GM23338 (cell line): Measurements from ENCODE around the gene KLK4. TPM values are rescaled to one million over a fixed set of nuclear protein-coding genes. Genes with fewer than 3 reads are reported as not detected.

Experiments
- ATAC-seq: fragments of 200-7000 bp; cut with Tn5 transposase; 3 replicates; pipeline ENCODE4 v1.9.1; 2020
- DNase-seq: peaks from one replicate; pipeline ENCODE4 v3.0.0-alpha.2; 2015; ENCODE audit warnings: low spot score
- H2AFZ ChIP-seq: fragments of 200-600 bp; sonication (generic); 2 replicates; pipeline ENCODE4 v1.8.0; 2016; ENCODE audit warnings: antibody characterized with exemption, mild to moderate bottlenecking, moderate library complexity
- H3F3A ChIP-seq: fragments of 200-600 bp; sonication (generic); replicated peaks from 2 replicates; pipeline ENCODE4 v1.8.0; 2017; ENCODE audit warnings: antibody characterized with exemption, mixed run types, low read depth
- H3K27ac ChIP-seq: fragments of 200-600 bp; sonication (generic); 2 replicates; pipeline ENCODE4 v1.6.1; 2016; ENCODE audit warnings: low read depth
- H3K27me3 ChIP-seq: fragments of 200-600 bp; sonication (generic); 2 replicates; pipeline ENCODE4 v1.8.0; 2016; ENCODE audit warnings: mild to moderate bottlenecking, mixed run types, moderate library complexity; ENCODE audit not compliant: insufficient read depth
- H3K36me3 ChIP-seq: fragments of 200-600 bp; sonication (generic); 2 replicates; pipeline ENCODE4 v1.8.0; 2016; ENCODE audit warnings: mild to moderate bottlenecking; ENCODE audit not compliant: insufficient read depth
- H3K4me1 ChIP-seq: fragments of 200-600 bp; sonication (generic); 2 replicates; pipeline ENCODE4 v1.8.0; 2016; ENCODE audit warnings: mild to moderate bottlenecking, moderate library complexity; ENCODE audit not compliant: insufficient read depth
- H3K4me2 ChIP-seq: fragments of 200-600 bp; sonication (generic); 2 replicates; pipeline ENCODE4 v1.7.1; 2017; ENCODE audit warnings: mixed run types
- H3K4me3 ChIP-seq: fragments of 200-600 bp; sonication (generic); 2 replicates; pipeline ENCODE4 v1.6.1; 2016; ENCODE audit warnings: mixed run types
- H3K79me2 ChIP-seq: fragments of 200-600 bp; sonication (generic); replicated peaks from 2 replicates; pipeline ENCODE4 v1.8.0; 2017; ENCODE audit warnings: mild to moderate bottlenecking; ENCODE audit not compliant: insufficient read depth
- H3K9me2 ChIP-seq: fragments of 200-600 bp; sonication (generic); 2 replicates; pipeline ENCODE4 v1.8.0; 2017; ENCODE audit not compliant: insufficient read depth
- H4K20me1 ChIP-seq: fragments of 200-600 bp; sonication (generic); replicated peaks from 2 replicates; pipeline ENCODE4 v1.8.0; 2017; ENCODE audit warnings: mild to moderate bottlenecking; ENCODE audit not compliant: insufficient read depth
- H3K27ac Mint-ChIP-seq: 2 replicates; pipeline ENCODE4 v1.8.0; 2020; ENCODE audit warnings: inconsistent platforms, mild to moderate bottlenecking, moderate library complexity, mixed read lengths
- H3K27me3 Mint-ChIP-seq: 3 replicates; pipeline ENCODE4 v1.8.0; 2022; ENCODE audit warnings: low read depth, mild to moderate bottlenecking, moderate library complexity, mixed read lengths, inconsistent platforms; ENCODE audit not compliant: insufficient read depth, poor library complexity
- H3K36me3 Mint-ChIP-seq: 3 replicates; pipeline ENCODE4 v1.8.0; 2021; ENCODE audit warnings: low read depth, mild to moderate bottlenecking, inconsistent platforms, moderate library complexity, mixed read lengths
- H3K4me1 Mint-ChIP-seq: 3 replicates; pipeline ENCODE4 v1.8.0; 2020; ENCODE audit warnings: mild to moderate bottlenecking, inconsistent platforms, mixed read lengths
- H3K4me3 Mint-ChIP-seq: 3 replicates; pipeline ENCODE4 v1.8.0; 2021; ENCODE audit warnings: moderate library complexity, mild to moderate bottlenecking, inconsistent platforms, mixed read lengths
- H3K9me3 Mint-ChIP-seq: 3 replicates; pipeline ENCODE4 v1.8.0; 2020; ENCODE audit warnings: moderate library complexity, mild to moderate bottlenecking, inconsistent platforms, mixed read lengths
- CREB1 ChIP-seq: fragments of 250-450 bp; sonication (Bioruptor Pico); IDR thresholded peaks from 2 replicates; pipeline ENCODE4 v1.5.0; 2020; ENCODE audit warnings: low read depth, mild to moderate bottlenecking, moderate library complexity
- EZH2 ChIP-seq: fragments of 200-600 bp; sonication (generic); IDR thresholded peaks from one replicate; pipeline ENCODE4 v1.8.0; 2017; ENCODE audit warnings: antibody characterized with exemption, mild to moderate bottlenecking, low read depth; ENCODE audit not compliant: unreplicated experiment
- EZH2phosphoT487 ChIP-seq: fragments of 200-600 bp; sonication (generic); IDR thresholded peaks from one replicate; pipeline ENCODE4 v1.8.1; 2018; ENCODE audit warnings: antibody characterized with exemption; ENCODE audit not compliant: unreplicated experiment
- JUNB ChIP-seq: IDR thresholded peaks from one replicate; pipeline ENCODE4 v1.6.1; 2016; ENCODE audit warnings: antibody characterized with exemption; ENCODE audit not compliant: unreplicated experiment
- NANOG ChIP-seq: IDR thresholded peaks from 2 replicates; pipeline ENCODE4 v1.6.1; 2016; ENCODE audit warnings: antibody characterized with exemption, borderline replicate concordance
- POLR2AphosphoS5 ChIP-seq: IDR thresholded peaks from 2 replicates; pipeline ENCODE4 v1.6.1; 2016; ENCODE audit warnings: antibody characterized with exemption, low read depth
- STAT1 ChIP-seq: IDR thresholded peaks from one replicate; pipeline ENCODE4 v1.6.1; 2016; ENCODE audit warnings: antibody characterized with exemption; ENCODE audit not compliant: unreplicated experiment
- ZNF114 ChIP-seq: fragments of 250-450 bp; sonication (Bioruptor Pico); IDR thresholded peaks from 2 replicates; pipeline ENCODE4 v1.5.0; 2020; ENCODE audit warnings: mild to moderate bottlenecking, moderate library complexity
- ZNF331 ChIP-seq: fragments of 250-450 bp; sonication (Bioruptor Pico); IDR thresholded peaks from 2 replicates; pipeline ENCODE4 v1.5.0; 2020; ENCODE audit warnings: low read depth, mild to moderate bottlenecking, moderate library complexity
- polyA plus RNA-seq: library from polyadenylated mRNA; unstranded; fragments of >200 nt; fragmentation: Nextera tagmentation; extraction: Ambion mirVana; gene quantifications from 2 replicates; pipeline ENCODE4 v1.2.1, GENCODE V29; 2016
- total RNA-seq: library from RNA; depleted of rRNA; stranded (reverse); fragments of >200 nt; shearing (Covaris generic); gene quantifications from 2 replicates; pipeline ENCODE4 v1.2.3, GENCODE V29; 2014
- TF ChIP-seq, protein P1 (sequence below): IDR thresholded peaks from 2 replicates; pipeline ENCODE4 v1.6.1; 2016; ENCODE audit warnings: antibody characterized with exemption
- TF ChIP-seq, protein P2 (sequence below): IDR thresholded peaks from one replicate; pipeline ENCODE4 v1.6.1; 2018; ENCODE audit warnings: antibody characterized with exemption; ENCODE audit not compliant: unreplicated experiment
- TF ChIP-seq, protein P3 (sequence below): fragments of 250-450 bp; sonication (Bioruptor Pico); IDR thresholded peaks from 2 replicates; pipeline ENCODE4 v1.5.0; 2020; ENCODE audit warnings: mild to moderate bottlenecking, moderate library complexity
- TF ChIP-seq, protein P4 (sequence below), 2 experiments: fragments of 200-600 bp in 1 of 2; sonication (generic) in 1 of 2; conservative IDR thresholded peaks; 2 replicates each; pipeline versions ENCODE4 v1.5.1 to v1.6.1; 2016 to 2017; ENCODE audit warnings: antibody characterized with exemption in 2 of 2, low read depth in 2 of 2, mild to moderate bottlenecking in 2 of 2, moderate library complexity in 1 of 2

KLK4 gene
- total and polyA plus RNA-seq, 2 experiments from 2014 or later = 0.76 to 1.8 TPM

DNA sequence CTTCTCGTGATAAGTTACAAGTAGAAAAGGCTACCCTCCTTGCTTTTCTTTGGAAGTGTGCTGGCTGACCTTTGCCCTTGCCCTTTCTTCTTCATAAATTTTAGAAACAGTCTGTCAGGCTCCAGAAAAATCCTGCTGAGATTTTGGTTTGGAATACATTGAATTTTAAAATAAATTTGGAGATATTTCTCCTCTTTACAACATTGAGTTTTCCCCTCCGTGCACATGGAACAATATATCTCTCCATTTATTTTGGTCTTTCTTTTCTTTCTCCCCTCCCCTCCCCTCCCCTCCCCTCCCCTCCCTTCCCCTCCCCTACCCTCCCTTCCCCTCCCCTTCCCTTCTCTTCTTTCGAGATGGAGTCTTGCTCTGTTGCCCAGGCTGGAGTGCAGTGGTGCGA, 8.6 kb downstream of the KLK4 start:
- Histone ChIP-seq H3K79me2 (no peaks in the 10 kb centered on the region), H3F3A (no peaks in the 10 kb centered on the region), H4K20me1 (no peaks in the 10 kb centered on the region), H2AFZ (no peak overlapping the region), H3K9me2 (no peaks in the 10 kb centered on the region), H3K4me3 (no peak overlapping the region), H3K4me1 (peaks cover 4% of the 10 kb centered on the region; the same call in 1 of the 2 replicates), H3K27me3 (no peaks in the 10 kb centered on the region), H3K27ac (no peak overlapping the region), H3K4me2 (no peak overlapping the region), H3K36me3 (no peaks in the 10 kb centered on the region)
- Mint-ChIP-seq H3K27ac (no peak overlapping the region), H3K4me3 (no peak overlapping the region), H3K36me3 (no peaks in the 10 kb centered on the region), H3K27me3 (peaks cover 3% of the 10 kb centered on the region), H3K4me1 (peaks cover 5% of the 10 kb centered on the region), H3K9me3 (peaks cover 22% of the 10 kb centered on the region)
- ATAC-seq = no peak
- no peak for DNase-seq
- no peak for TF ChIP-seq ZNF331 (CRISPR knock-in tag)
- TF ChIP-seq JUNB = no peak
- TF ChIP-seq ZNF114 (CRISPR knock-in tag) = no peak
- TF ChIP-seq, protein P1, sequence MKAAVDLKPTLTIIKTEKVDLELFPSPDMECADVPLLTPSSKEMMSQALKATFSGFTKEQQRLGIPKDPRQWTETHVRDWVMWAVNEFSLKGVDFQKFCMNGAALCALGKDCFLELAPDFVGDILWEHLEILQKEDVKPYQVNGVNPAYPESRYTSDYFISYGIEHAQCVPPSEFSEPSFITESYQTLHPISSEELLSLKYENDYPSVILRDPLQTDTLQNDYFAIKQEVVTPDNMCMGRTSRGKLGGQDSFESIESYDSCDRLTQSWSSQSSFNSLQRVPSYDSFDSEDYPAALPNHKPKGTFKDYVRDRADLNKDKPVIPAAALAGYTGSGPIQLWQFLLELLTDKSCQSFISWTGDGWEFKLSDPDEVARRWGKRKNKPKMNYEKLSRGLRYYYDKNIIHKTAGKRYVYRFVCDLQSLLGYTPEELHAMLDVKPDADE = no peak
- no peak for TF ChIP-seq POLR2AphosphoS5
- TF ChIP-seq, protein P2, sequence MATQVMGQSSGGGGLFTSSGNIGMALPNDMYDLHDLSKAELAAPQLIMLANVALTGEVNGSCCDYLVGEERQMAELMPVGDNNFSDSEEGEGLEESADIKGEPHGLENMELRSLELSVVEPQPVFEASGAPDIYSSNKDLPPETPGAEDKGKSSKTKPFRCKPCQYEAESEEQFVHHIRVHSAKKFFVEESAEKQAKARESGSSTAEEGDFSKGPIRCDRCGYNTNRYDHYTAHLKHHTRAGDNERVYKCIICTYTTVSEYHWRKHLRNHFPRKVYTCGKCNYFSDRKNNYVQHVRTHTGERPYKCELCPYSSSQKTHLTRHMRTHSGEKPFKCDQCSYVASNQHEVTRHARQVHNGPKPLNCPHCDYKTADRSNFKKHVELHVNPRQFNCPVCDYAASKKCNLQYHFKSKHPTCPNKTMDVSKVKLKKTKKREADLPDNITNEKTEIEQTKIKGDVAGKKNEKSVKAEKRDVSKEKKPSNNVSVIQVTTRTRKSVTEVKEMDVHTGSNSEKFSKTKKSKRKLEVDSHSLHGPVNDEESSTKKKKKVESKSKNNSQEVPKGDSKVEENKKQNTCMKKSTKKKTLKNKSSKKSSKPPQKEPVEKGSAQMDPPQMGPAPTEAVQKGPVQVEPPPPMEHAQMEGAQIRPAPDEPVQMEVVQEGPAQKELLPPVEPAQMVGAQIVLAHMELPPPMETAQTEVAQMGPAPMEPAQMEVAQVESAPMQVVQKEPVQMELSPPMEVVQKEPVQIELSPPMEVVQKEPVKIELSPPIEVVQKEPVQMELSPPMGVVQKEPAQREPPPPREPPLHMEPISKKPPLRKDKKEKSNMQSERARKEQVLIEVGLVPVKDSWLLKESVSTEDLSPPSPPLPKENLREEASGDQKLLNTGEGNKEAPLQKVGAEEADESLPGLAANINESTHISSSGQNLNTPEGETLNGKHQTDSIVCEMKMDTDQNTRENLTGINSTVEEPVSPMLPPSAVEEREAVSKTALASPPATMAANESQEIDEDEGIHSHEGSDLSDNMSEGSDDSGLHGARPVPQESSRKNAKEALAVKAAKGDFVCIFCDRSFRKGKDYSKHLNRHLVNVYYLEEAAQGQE = no peak
- TF ChIP-seq, protein P3, sequence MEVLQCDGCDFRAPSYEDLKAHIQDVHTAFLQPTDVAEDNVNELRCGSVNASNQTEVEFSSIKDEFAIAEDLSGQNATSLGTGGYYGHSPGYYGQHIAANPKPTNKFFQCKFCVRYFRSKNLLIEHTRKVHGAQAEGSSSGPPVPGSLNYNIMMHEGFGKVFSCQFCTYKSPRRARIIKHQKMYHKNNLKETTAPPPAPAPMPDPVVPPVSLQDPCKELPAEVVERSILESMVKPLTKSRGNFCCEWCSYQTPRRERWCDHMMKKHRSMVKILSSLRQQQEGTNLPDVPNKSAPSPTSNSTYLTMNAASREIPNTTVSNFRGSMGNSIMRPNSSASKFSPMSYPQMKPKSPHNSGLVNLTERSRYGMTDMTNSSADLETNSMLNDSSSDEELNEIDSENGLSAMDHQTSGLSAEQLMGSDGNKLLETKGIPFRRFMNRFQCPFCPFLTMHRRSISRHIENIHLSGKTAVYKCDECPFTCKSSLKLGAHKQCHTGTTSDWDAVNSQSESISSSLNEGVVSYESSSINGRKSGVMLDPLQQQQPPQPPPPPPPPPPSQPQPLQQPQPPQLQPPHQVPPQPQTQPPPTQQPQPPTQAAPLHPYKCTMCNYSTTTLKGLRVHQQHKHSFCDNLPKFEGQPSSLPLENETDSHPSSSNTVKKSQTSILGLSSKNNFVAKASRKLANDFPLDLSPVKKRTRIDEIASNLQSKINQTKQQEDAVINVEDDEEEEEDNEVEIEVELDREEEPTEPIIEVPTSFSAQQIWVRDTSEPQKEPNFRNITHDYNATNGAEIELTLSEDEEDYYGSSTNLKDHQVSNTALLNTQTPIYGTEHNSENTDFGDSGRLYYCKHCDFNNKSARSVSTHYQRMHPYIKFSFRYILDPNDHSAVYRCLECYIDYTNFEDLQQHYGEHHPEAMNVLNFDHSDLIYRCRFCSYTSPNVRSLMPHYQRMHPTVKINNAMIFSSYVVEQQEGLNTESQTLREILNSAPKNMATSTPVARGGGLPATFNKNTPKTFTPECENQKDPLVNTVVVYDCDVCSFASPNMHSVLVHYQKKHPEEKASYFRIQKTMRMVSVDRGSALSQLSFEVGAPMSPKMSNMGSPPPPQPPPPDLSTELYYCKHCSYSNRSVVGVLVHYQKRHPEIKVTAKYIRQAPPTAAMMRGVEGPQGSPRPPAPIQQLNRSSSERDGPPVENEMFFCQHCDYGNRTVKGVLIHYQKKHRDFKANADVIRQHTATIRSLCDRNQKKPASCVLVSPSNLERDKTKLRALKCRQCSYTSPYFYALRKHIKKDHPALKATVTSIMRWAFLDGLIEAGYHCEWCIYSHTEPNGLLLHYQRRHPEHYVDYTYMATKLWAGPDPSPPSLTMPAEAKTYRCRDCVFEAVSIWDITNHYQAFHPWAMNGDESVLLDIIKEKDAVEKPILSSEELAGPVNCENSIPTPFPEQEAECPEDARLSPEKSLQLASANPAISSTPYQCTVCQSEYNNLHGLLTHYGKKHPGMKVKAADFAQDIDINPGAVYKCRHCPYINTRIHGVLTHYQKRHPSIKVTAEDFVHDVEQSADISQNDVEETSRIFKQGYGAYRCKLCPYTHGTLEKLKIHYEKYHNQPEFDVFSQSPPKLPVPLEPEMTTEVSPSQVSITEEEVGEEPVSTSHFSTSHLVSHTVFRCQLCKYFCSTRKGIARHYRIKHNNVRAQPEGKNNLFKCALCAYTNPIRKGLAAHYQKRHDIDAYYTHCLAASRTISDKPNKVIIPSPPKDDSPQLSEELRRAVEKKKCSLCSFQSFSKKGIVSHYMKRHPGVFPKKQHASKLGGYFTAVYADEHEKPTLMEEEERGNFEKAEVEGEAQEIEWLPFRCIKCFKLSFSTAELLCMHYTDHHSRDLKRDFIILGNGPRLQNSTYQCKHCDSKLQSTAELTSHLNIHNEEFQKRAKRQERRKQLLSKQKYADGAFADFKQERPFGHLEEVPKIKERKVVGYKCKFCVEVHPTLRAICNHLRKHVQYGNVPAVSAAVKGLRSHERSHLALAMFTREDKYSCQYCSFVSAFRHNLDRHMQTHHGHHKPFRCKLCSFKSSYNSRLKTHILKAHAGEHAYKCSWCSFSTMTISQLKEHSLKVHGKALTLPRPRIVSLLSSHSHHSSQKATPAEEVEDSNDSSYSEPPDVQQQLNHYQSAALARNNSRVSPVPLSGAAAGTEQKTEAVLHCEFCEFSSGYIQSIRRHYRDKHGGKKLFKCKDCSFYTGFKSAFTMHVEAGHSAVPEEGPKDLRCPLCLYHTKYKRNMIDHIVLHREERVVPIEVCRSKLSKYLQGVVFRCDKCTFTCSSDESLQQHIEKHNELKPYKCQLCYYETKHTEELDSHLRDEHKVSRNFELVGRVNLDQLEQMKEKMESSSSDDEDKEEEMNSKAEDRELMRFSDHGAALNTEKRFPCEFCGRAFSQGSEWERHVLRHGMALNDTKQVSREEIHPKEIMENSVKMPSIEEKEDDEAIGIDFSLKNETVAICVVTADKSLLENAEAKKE (CRISPR knock-in tag) = no peak
- TF ChIP-seq EZH2 = no peak
- no peak for TF ChIP-seq EZH2phosphoT487
- TF ChIP-seq STAT1 = no peak
- no peak for TF ChIP-seq NANOG
- TF ChIP-seq, protein P4, sequence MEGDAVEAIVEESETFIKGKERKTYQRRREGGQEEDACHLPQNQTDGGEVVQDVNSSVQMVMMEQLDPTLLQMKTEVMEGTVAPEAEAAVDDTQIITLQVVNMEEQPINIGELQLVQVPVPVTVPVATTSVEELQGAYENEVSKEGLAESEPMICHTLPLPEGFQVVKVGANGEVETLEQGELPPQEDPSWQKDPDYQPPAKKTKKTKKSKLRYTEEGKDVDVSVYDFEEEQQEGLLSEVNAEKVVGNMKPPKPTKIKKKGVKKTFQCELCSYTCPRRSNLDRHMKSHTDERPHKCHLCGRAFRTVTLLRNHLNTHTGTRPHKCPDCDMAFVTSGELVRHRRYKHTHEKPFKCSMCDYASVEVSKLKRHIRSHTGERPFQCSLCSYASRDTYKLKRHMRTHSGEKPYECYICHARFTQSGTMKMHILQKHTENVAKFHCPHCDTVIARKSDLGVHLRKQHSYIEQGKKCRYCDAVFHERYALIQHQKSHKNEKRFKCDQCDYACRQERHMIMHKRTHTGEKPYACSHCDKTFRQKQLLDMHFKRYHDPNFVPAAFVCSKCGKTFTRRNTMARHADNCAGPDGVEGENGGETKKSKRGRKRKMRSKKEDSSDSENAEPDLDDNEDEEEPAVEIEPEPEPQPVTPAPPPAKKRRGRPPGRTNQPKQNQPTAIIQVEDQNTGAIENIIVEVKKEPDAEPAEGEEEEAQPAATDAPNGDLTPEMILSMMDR (conservative IDR thresholded peaks at IDR 0.05; ENCODE audit: low read depth in 2 of 2) = no peak
- TF ChIP-seq CREB1 (CRISPR knock-in tag) = no peak
